ACC112 (cell line): ENCODE measurements around the gene RAB26.

Experiments
- H2AFZ ChIP-seq: fragments of 200-600 bp; sonication (generic); one replicate; pipeline ENCODE4 v1.6.0; 2017; ENCODE audit warnings: antibody characterized with exemption, low read length; ENCODE audit not compliant: unreplicated experiment
- H3K27ac ChIP-seq: fragments of 200-600 bp; sonication (generic); 2 replicates; pipeline ENCODE4 v1.5.1; 2014; ENCODE audit warnings: low read depth, mild to moderate bottlenecking, antibody characterized with exemption, low read length, moderate library complexity
- H3K27me3 ChIP-seq: fragments of 200-600 bp; sonication (generic); 2 replicates; pipeline ENCODE4 v1.6.1; 2014; ENCODE audit warnings: mild to moderate bottlenecking, antibody characterized with exemption, low read length, moderate library complexity, mixed read lengths; ENCODE audit not compliant: insufficient read depth
- H3K36me3 ChIP-seq: fragments of 200-600 bp; sonication (generic); 2 replicates; pipeline ENCODE4 v1.6.1; 2016; ENCODE audit warnings: mild to moderate bottlenecking, antibody characterized with exemption, low read length, moderate library complexity, mixed read lengths; ENCODE audit not compliant: insufficient read depth
- H3K4me1 ChIP-seq: fragments of 200-600 bp; sonication (generic); one replicate; pipeline ENCODE4 v1.6.1; 2016; ENCODE audit warnings: low read length, mixed read lengths; ENCODE audit not compliant: insufficient read depth, unreplicated experiment, control insufficient read depth
- H3K4me3 ChIP-seq: fragments of 200-600 bp; sonication (generic); 2 replicates; pipeline ENCODE4 v1.5.1; 2014; ENCODE audit warnings: mild to moderate bottlenecking, low read depth, low read length
- H3K79me2 ChIP-seq: fragments of 200-600 bp; sonication (generic); one replicate; pipeline ENCODE4 v1.6.0; 2016; ENCODE audit warnings: low read length; ENCODE audit not compliant: control insufficient read depth, unreplicated experiment, insufficient read depth

Gene RAB26

GRCh38 chr16:2175454-2175853, 27.0 kb downstream of the RAB26 start:
- H3K27me3 ChIP-seq = no peaks in the 10 kb centered on the region
- H3K4me1 ChIP-seq = no peaks in the 10 kb centered on the region
- no peaks in the 10 kb centered on the region for H3K79me2 ChIP-seq
- H3K27ac ChIP-seq = no peak overlapping the region
- no peak overlapping the region for H2AFZ ChIP-seq
- H3K4me3 ChIP-seq = no peak overlapping the region
- H3K36me3 ChIP-seq = peaks cover 19% of the 10 kb centered on the region; the same call in 1 of the 2 replicates

GRCh38 chr16:2176047-2176446, 27.6 kb downstream of the RAB26 start:
- Histone ChIP-seq H2AFZ (no peak overlapping the region), H3K36me3 (peaks cover 19% of the 10 kb centered on the region; the same call in 1 of the 2 replicates), H3K27ac (no peak overlapping the region), H3K27me3 (no peaks in the 10 kb centered on the region), H3K79me2 (no peaks in the 10 kb centered on the region), H3K4me3 (no peak overlapping the region), H3K4me1 (no peaks in the 10 kb centered on the region)

GRCh38 chr16:2177101-2177500, 28.7 kb downstream of the RAB26 start:
- Histone ChIP-seq H2AFZ (no peak overlapping the region), H3K36me3 (peaks cover 19% of the 10 kb centered on the region; the same call in 1 of the 2 replicates), H3K27me3 (no peaks in the 10 kb centered on the region), H3K79me2 (no peaks in the 10 kb centered on the region), H3K27ac (no peak overlapping the region), H3K4me1 (no peaks in the 10 kb centered on the region), H3K4me3 (no peak overlapping the region)

- Histone ChIP-seq H3K27ac (no peak overlapping the region), H3K36me3 (peaks cover 19% of the 10 kb centered on the region; the same call in 1 of the 2 replicates), H3K79me2 (no peaks in the 10 kb centered on the region)
Observed at GRCh38 chr16:2177561-2177960, 29.1 kb downstream of the RAB26 start.

GRCh38 chr16:2178321-2179106, 30.1 kb downstream of the RAB26 start:
- Histone ChIP-seq H3K79me2 (no peaks in the 10 kb centered on the region), H3K4me1 (no peaks in the 10 kb centered on the region), H3K36me3 (peaks cover 14% of the 10 kb centered on the region; the same call in 1 of the 2 replicates)

More at GRCh38 chr16:2177561-2177960, 29.1 kb downstream of the RAB26 start:
- H2AFZ ChIP-seq = no peak overlapping the region
- H3K4me3 ChIP-seq = no peak overlapping the region
- no peaks in the 10 kb centered on the region for H3K4me1 ChIP-seq
- H3K27me3 ChIP-seq = no peaks in the 10 kb centered on the region

GRCh38 chr16:2179107-2179501, 30.7 kb downstream of the RAB26 start:
- Histone ChIP-seq H3K36me3 (peaks cover 14% of the 10 kb centered on the region; the same call in 1 of the 2 replicates), H3K4me1 (no peaks in the 10 kb centered on the region), H3K27me3 (no peaks in the 10 kb centered on the region), H3K27ac (no peak overlapping the region), H2AFZ (no peak overlapping the region), H3K4me3 (no peak overlapping the region), H3K79me2 (no peaks in the 10 kb centered on the region)

More at GRCh38 chr16:2178321-2179106, 30.1 kb downstream of the RAB26 start:
- Histone ChIP-seq H3K27ac (no peak overlapping the region), H3K27me3 (no peaks in the 10 kb centered on the region), H3K4me3 (no peak overlapping the region), H2AFZ (no peak overlapping the region)

GRCh38 chr16:2179576-2179975, 31.2 kb downstream of the RAB26 start:
- Histone ChIP-seq H3K79me2 (no peaks in the 10 kb centered on the region), H3K4me3 (no peak overlapping the region), H3K27ac (no peak overlapping the region), H3K27me3 (no peaks in the 10 kb centered on the region), H3K4me1 (no peaks in the 10 kb centered on the region), H3K36me3 (peaks cover 14% of the 10 kb centered on the region; the same call in 1 of the 2 replicates), H2AFZ (no peak overlapping the region)

- no peak overlapping the region for H3K27ac ChIP-seq
- H3K79me2 ChIP-seq = no peaks in the 10 kb centered on the region
- no peak overlapping the region for H2AFZ ChIP-seq
- H3K27me3 ChIP-seq = no peaks in the 10 kb centered on the region
- peaks cover 14% of the 10 kb centered on the region; the same call in 1 of the 2 replicates for H3K36me3 ChIP-seq
- no peaks in the 10 kb centered on the region for H3K4me1 ChIP-seq
- no peak overlapping the region for H3K4me3 ChIP-seq
Observed at GRCh38 chr16:2180461-2180860, 32.0 kb downstream of the RAB26 start.

GRCh38 chr16:2180962-2181923, 32.8 kb downstream of the RAB26 start:
- Histone ChIP-seq H3K79me2 (no peaks in the 10 kb centered on the region), H3K27me3 (no peaks in the 10 kb centered on the region), H3K36me3 (peaks cover 9% of the 10 kb centered on the region; the same call in 1 of the 2 replicates), H3K27ac (no peak overlapping the region), H3K4me1 (no peaks in the 10 kb centered on the region), H2AFZ (no peak overlapping the region), H3K4me3 (no peak overlapping the region)

- Histone ChIP-seq H3K4me1 (no peaks in the 10 kb centered on the region), H3K27ac (no peak overlapping the region)
Observed at GRCh38 chr16:2181952-2182351, 33.5 kb downstream of the RAB26 start.

More at GRCh38 chr16:2181952-2182351, 33.5 kb downstream of the RAB26 start:
- no peak overlapping the region for H3K4me3 ChIP-seq
- H3K27me3 ChIP-seq = no peaks in the 10 kb centered on the region
- H3K79me2 ChIP-seq = no peaks in the 10 kb centered on the region
- peaks cover 9% of the 10 kb centered on the region; the same call in 1 of the 2 replicates for H3K36me3 ChIP-seq
- H2AFZ ChIP-seq = no peak overlapping the region
